Measurements from ENCODE around the gene RPL13.
"Not testable (repeated sequence)": the region's sequence is repeated elsewhere in the genome, so short reads cannot be mapped to it uniquely, and the experiment has no call there.

RPL13 gene

GRCh38 chr16:89563639-89564392, 3.3 kb downstream of the RPL13 start:
- no peak for DNase-seq (ENCODE audit: low spot score)

GRCh38 chr16:89564476-89565255, 4.2 kb downstream of the RPL13 start:
- no peak for DNase-seq (ENCODE audit: low spot score)

GRCh38 chr16:89565256-89565505, 4.7 kb downstream of the RPL13 start:
- no peak for DNase-seq (ENCODE audit: low spot score)

- no peak for DNase-seq (ENCODE audit: low spot score)
Observed at GRCh38 chr16:89565506-89566372, 5.3 kb downstream of the RPL13 start.

GRCh38 chr16:89567656-89568594, 7.4 kb downstream of the RPL13 start:
- no peak for DNase-seq (ENCODE audit: low spot score)

GRCh38 chr16:89569506-89570341, 9.2 kb downstream of the RPL13 start:
- DNase-seq (ENCODE audit: low spot score): no peak

GRCh38 chr16:89570342-89570923, 10.0 kb downstream of the RPL13 start:
- DNase-seq (ENCODE audit: low spot score): no peak

GRCh38 chr16:89570983-89571598, 10.6 kb downstream of the RPL13 start:
- not testable (repeated sequence) for DNase-seq (ENCODE audit: low spot score)

GRCh38 chr16:89571636-89572035, 11.2 kb downstream of the RPL13 start:
- no peak for DNase-seq (ENCODE audit: low spot score)

- no peak for DNase-seq (ENCODE audit: low spot score)
Observed at GRCh38 chr16:89572073-89572484, 11.6 kb downstream of the RPL13 start.

- DNase-seq (ENCODE audit: low spot score): no peak
Observed at GRCh38 chr16:89572485-89573205, 12.2 kb downstream of the RPL13 start.

GRCh38 chr16:89573826-89574680, 13.6 kb downstream of the RPL13 start:
- no peak for DNase-seq (ENCODE audit: low spot score)

- DNase-seq (ENCODE audit: low spot score): peak; percentile 80
Observed at GRCh38 chr16:89574681-89575246, 14.3 kb downstream of the RPL13 start.

GRCh38 chr16:89575247-89576152, 15.0 kb downstream of the RPL13 start, which contains the start of gene CPNE7:
Gene CPNE7, plus strand, starts transcription at chr16:89575758. Its CDS starts 140 bp downstream, at chr16:89575898.
- no peak for DNase-seq (ENCODE audit: low spot score)

GRCh38 chr16:89576153-89577054, 15.9 kb downstream of the RPL13 start:
- DNase-seq (ENCODE audit: low spot score): no peak

All from kidney capillary endothelial cell (primary cell).